Endothelial cell of umbilical vein (primary cell): Measurements from ENCODE around the gene COLEC11. TPM values are rescaled to one million over a fixed set of nuclear protein-coding genes. Genes with fewer than 3 reads are reported as not detected.

ENCODE experiments used
- BruUV-seq: library from RNA; stranded (reverse); fragments of 400-500 nt; replicated peaks from 2 replicates; lab custom pipeline; 2021; lab: Mats Ljungman, UMichigan
- CTCF ChIA-PET: fragments of 300-600, 350-600 bp; sonication (Branson Sonifier 250); formaldehyde crosslinking; loops from one replicate; lab custom pipeline; 2021; ENCODE audit warnings: antibody characterized with exemption, inconsistent platforms; lab: Charles Lee
- POLR2A ChIA-PET: fragments of 300-600, 350-600 bp; sonication (Branson Sonifier 250); formaldehyde crosslinking; loops from one replicate; lab custom pipeline; 2021; ENCODE audit warnings: antibody characterized with exemption, inconsistent platforms; lab: Charles Lee
- DNase-seq: peaks from one replicate; pipeline ENCODE4 v3.0.0-alpha.2; 2011; ENCODE audit warnings: low read depth, low spot score
- FAIRE-seq: peaks from 2 replicates; lab custom pipeline; 2011; peaks lifted over from hg19 to GRCh38; lab: Jason Lieb, UNC
- H2AFZ ChIP-seq: 2 replicates; pipeline ENCODE4 v1.6.0; 2012; ENCODE audit warnings: low read depth, low read length, control low read depth, inconsistent platforms
- H3K27ac ChIP-seq: 2 replicates; pipeline ENCODE4 v1.5.1; 2011; ENCODE audit warnings: low read depth, mild to moderate bottlenecking, control low read depth, low read length, moderate library complexity; ENCODE audit not compliant: insufficient read depth
- H3K27me3 ChIP-seq, 2 experiments: 2 replicates each; pipeline versions ENCODE4 v1.6.0 to v1.6.1; 2011; ENCODE audit warnings: low read length in 2 of 2, mixed read lengths in 1 of 2; ENCODE audit not compliant: control insufficient read depth in 2 of 2, insufficient read depth in 2 of 2
- H3K36me3 ChIP-seq, 2 experiments: 2 replicates in 1 of 2; 3 replicates in 1 of 2; pipeline ENCODE4 v1.5.1; 2011; ENCODE audit warnings: low read length in 2 of 2, mild to moderate bottlenecking in 1 of 2, moderate library complexity in 1 of 2; ENCODE audit not compliant: control insufficient read depth in 2 of 2, insufficient read depth in 2 of 2; ENCODE audit errors: extremely low read depth in 1 of 2
- H3K4me1 ChIP-seq: 3 replicates; pipeline ENCODE4 v1.5.1; 2011; ENCODE audit warnings: mild to moderate bottlenecking, low read length; ENCODE audit not compliant: control insufficient read depth, insufficient read depth; ENCODE audit errors: extremely low read depth
- H3K4me2 ChIP-seq: 2 replicates; pipeline ENCODE4 v1.6.1; 2011; ENCODE audit warnings: low read length, control low read depth, mixed read lengths; ENCODE audit not compliant: insufficient read depth
- H3K4me3 ChIP-seq, 3 experiments: fragments of 200-600 bp in 1 of 3; sonication (generic), shearing (Covaris generic) in 1 of 3; replicated peaks in 1 of 3; 2 replicates each; pipeline ENCODE4 v1.5.1; 2011 to 2016; ENCODE audit warnings: control low read depth in 3 of 3, low read length in 3 of 3, mild to moderate bottlenecking in 2 of 3, inconsistent platforms in 1 of 3, low read depth in 1 of 3, moderate library complexity in 1 of 3; ENCODE audit not compliant: insufficient read depth in 1 of 3
- H3K79me2 ChIP-seq: 2 replicates; pipeline ENCODE4 v1.6.0; 2012; ENCODE audit warnings: low read length, inconsistent platforms; ENCODE audit not compliant: control insufficient read depth, insufficient read depth
- H3K9ac ChIP-seq: replicated peaks from 2 replicates; pipeline ENCODE3; 2011; ENCODE audit warnings: low read length, control low read depth; ENCODE audit not compliant: insufficient read depth; ENCODE audit errors: extremely low read depth
- H3K9me1 ChIP-seq: replicated peaks from 3 replicates; pipeline ENCODE4 v1.6.0; 2011; ENCODE audit warnings: mild to moderate bottlenecking, low read length; ENCODE audit not compliant: control insufficient read depth, insufficient read depth; ENCODE audit errors: extremely low read depth
- H3K9me3 ChIP-seq: replicated peaks from 2 replicates; pipeline ENCODE4 v1.5.1; 2012; ENCODE audit warnings: low read length, inconsistent platforms; ENCODE audit not compliant: control insufficient read depth, insufficient read depth
- H4K20me1 ChIP-seq: replicated peaks from 2 replicates; pipeline ENCODE3; 2011; ENCODE audit warnings: mild to moderate bottlenecking, low read length; ENCODE audit not compliant: control insufficient read depth, insufficient read depth; ENCODE audit errors: extremely low read depth
- CTCF ChIP-seq, 2 donors: IDR thresholded peaks; 1 replicate in 1 of 2; 2 replicates in 1 of 2; pipeline ENCODE4 v1.5.1; 2011; ENCODE audit warnings: low read length in 2 of 2, mild to moderate bottlenecking in 2 of 2, moderate library complexity in 2 of 2, control low read depth in 1 of 2, inconsistent platforms in 1 of 2, low read depth in 1 of 2; ENCODE audit not compliant: insufficient read depth in 1 of 2; ENCODE audit errors: extremely low read depth in 1 of 2
- EZH2 ChIP-seq: IDR thresholded peaks from 2 replicates; pipeline ENCODE4 v1.6.1; 2012; ENCODE audit warnings: borderline replicate concordance, low read depth, mild to moderate bottlenecking, moderate library complexity, low read length, inconsistent platforms; ENCODE audit not compliant: severe bottlenecking
- FOS ChIP-seq: IDR thresholded peaks from 2 replicates; pipeline ENCODE4 v1.6.1; 2011; ENCODE audit warnings: mild to moderate bottlenecking, low read length, moderate library complexity, borderline replicate concordance; ENCODE audit not compliant: insufficient read depth
- GATA2 ChIP-seq: IDR thresholded peaks from 2 replicates; pipeline ENCODE4 v1.7.0; 2011; ENCODE audit warnings: low read depth, mild to moderate bottlenecking, moderate library complexity, mixed read lengths, low read length; ENCODE audit not compliant: insufficient read length, insufficient read depth
- JUN ChIP-seq: IDR thresholded peaks from 2 replicates; pipeline ENCODE4 v1.6.1; 2011; ENCODE audit warnings: borderline replicate concordance, low read depth; ENCODE audit not compliant: insufficient read length, insufficient read depth
- MYC ChIP-seq: IDR thresholded peaks from one replicate; pipeline ENCODE4 v1.6.1; 2011; ENCODE audit warnings: mild to moderate bottlenecking, low read depth, low read length
- POLR2A ChIP-seq: IDR thresholded peaks from 2 replicates; pipeline ENCODE4 v1.6.1; 2012; ENCODE audit warnings: low read depth, mild to moderate bottlenecking, control low read depth, low read length
- POLR2AphosphoS5 ChIP-seq: IDR thresholded peaks from 2 replicates; pipeline ENCODE4 v1.6.1; 2012; ENCODE audit warnings: low read depth, mild to moderate bottlenecking, control low read depth, low read length, moderate library complexity; ENCODE audit not compliant: insufficient read depth
- dilution Hi-C: fragments of 300-500 bp; cut with MboI; formaldehyde crosslinking; loops from one replicate; pipeline ENCODE4 v1.15.0; 2019; ENCODE audit warnings: low sequenced_read_pairs; ENCODE audit not compliant: extremely low pct_ligation_motif_present
- intact Hi-C: fragments of 100-400 bp; cut with micrococcal nuclease; formaldehyde crosslinking; loops from one replicate; pipeline ENCODE4 v1.10.0; 2022
- polyA plus RNA-seq, 4 experiments: library from polyadenylated mRNA; depleted of rRNA in 3 of 4; stranded (reverse) in 3 of 4; unstranded in 1 of 4; fragments of >200 nt; gene quantifications; 2 replicates each; pipeline versions ENCODE4 v1.2.1 to v1.2.3, GENCODE V29; 2011 to 2012; ENCODE audit warnings: missing spikeins in 1 of 4
- total RNA-seq: library from RNA; stranded (reverse); gene quantifications from 2 replicates; pipeline ENCODE4 v1.2.3, GENCODE V29; 2021
- TF ChIP-seq, protein P1 (sequence below): IDR thresholded peaks from 2 replicates; pipeline ENCODE4 v1.6.1; 2011; ENCODE audit not compliant: insufficient read depth, insufficient read length

COLEC11 gene
- total and polyA plus RNA-seq, 2 donors (not counting 3 experiments of a cell fraction or from before 2014, with no cell fraction given) = 0.15 TPM; not detected in 1

- Histone ChIP-seq H3K4me3 (no peak overlapping the region), H3K9me1 (no peaks in the 10 kb centered on the region), H3K27me3 (no peaks in the 10 kb centered on the region), H3K9me3 (no peaks in the 10 kb centered on the region), H3K79me2 (no peaks in the 10 kb centered on the region), H4K20me1 (no peaks in the 10 kb centered on the region), H3K27ac (no peak overlapping the region), H3K4me1 (no peaks in the 10 kb centered on the region), H2AFZ (no peak overlapping the region), H3K9ac (no peak overlapping the region), H3K36me3 (no peaks in the 10 kb centered on the region), H3K4me2 (no peak overlapping the region)
- intact Hi-C loops = no loop called here
- TF ChIP-seq POLR2AphosphoS5 = no peak
- TF ChIP-seq FOS = no peak
- no peak for TF ChIP-seq JUN
- no peak for TF ChIP-seq EZH2
- no peak for TF ChIP-seq GATA2
- no peak for TF ChIP-seq POLR2A
- TF ChIP-seq CTCF (IDR thresholded peaks at IDR 0.05; ENCODE audit: extremely low read depth in 1 of 2, insufficient read depth in 1 of 2, low read depth in 1 of 2, low read length in 2 of 2) = no peak
- no peak for TF ChIP-seq MYC
- TF ChIP-seq, protein P1, sequence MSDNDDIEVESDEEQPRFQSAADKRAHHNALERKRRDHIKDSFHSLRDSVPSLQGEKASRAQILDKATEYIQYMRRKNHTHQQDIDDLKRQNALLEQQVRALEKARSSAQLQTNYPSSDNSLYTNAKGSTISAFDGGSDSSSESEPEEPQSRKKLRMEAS = no peak
- DNase-seq (no peak), FAIRE-seq (no peak)
- dilution Hi-C loops = no loop called here
- ChIA-PET POLR2A (no interaction called here), CTCF (interaction anchor here (1.1 kb wide), 1 partner anchor 8 kb away, joined by 3 read pairs; no protein-coding TSS in a partner anchor)
- BruUV-seq = no TSS peak
Measured at GRCh38 chr2:3656762-3657721, 62.1 kb downstream of the COLEC11 start.
